ENCODE results near the gene C12orf57.

Gene C12orf57

DNA sequence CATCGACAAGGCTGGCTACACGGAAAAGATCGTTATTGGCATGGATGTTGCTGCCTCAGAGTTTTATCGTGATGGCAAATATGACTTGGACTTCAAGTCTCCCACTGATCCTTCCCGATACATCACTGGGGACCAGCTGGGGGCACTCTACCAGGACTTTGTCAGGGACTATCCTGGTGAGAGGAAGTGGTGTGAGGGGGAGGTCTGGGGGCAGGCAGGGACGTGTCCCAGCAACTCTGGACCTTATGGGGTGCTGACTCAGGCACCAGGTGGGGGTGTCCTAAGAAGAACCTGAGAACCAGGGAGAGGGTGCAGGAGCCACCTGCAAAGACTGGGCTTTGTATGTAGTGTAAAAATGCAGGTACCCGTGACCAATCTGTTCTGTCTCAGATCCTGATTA lies 24.2 kb upstream of the C12orf57 start:
- DNase-seq, result peak; percentile 50

DNA sequence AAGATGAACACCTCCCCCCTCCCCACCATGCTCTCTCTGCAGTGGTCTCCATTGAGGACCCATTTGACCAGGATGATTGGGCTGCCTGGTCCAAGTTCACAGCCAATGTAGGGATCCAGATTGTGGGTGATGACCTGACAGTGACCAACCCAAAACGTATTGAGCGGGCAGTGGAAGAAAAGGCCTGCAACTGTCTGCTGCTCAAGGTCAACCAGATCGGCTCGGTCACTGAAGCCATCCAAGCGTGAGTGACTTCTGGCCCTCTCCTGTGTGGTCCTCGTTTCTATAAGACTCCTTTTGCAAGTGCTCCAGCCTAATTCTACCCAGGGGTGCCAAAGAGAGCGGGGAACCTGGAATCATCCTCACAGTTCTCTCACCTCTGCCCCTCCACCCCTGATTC lies 22.3 kb upstream of the C12orf57 start:
- no peak for DNase-seq

DNA sequence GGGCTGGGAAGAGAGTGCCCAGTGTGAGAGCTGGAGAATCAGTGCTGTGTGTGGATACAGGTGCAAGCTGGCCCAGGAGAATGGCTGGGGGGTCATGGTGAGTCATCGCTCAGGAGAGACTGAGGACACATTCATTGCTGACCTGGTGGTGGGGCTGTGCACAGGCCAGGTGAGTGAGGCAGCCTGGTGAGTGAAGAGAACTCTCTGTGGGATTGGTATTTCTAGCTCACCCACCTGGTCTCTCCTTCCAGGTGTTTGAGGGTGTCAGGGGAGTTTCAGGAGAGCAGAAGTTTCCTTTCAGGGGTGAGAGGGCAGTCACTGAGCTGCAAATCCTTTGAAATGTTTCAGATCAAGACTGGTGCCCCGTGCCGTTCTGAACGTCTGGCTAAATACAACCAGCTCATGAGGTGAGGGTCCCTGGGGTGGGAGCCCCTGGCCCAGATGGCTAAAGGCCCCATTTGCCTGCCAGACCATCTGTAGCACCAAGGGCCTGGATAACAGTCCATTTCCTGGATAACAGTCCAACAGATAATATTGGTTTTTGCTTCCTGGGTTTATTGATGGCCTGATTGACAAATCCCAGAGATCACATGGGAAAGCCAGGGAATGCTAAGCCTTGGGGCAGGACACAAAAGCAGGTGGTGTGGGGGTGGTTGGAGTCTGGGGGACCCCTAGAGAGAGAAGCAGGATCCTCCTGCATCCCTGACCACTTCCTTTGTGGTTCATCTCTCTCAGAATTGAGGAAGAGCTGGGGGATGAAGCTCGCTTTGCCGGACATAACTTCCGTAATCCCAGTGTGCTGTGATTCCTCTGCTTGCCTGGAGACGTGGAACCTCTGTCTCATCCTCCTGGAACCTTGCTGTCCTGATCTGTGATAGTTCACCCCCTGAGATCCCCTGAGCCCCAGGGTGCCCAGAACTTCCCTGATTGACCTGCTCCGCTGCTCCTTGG lies 21.6 kb upstream of the C12orf57 start:
- peak; percentile 84 for DNase-seq

DNA sequence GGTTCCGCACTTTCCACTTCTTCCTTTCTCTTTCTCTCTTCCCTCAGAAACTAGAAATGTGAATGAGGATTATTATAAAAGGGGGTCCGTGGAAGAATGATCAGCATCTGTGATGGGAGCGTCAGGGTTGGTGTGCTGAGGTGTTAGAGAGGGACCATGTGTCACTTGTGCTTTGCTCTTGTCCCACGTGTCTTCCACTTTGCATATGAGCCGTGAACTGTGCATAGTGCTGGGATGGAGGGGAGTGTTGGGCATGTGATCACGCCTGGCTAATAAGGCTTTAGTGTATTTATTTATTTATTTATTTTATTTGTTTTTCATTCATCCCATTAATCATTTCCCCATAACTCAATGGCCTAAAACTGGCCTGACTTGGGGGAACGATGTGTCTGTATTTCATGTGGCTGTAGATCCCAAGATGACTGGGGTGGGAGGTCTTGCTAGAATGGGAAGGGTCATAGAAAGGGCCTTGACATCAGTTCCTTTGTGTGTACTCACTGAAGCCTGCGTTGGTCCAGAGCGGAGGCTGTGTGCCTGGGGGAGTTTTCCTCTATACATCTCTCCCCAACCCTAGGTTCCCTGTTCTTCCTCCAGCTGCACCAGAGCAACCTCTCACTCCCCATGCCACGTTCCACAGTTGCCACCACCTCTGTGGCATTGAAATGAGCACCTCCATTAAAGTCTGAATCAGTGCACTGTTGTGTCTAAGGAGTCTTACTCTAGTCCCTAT lies 20.7 kb upstream of the C12orf57 start:
- no peak for DNase-seq

DNA sequence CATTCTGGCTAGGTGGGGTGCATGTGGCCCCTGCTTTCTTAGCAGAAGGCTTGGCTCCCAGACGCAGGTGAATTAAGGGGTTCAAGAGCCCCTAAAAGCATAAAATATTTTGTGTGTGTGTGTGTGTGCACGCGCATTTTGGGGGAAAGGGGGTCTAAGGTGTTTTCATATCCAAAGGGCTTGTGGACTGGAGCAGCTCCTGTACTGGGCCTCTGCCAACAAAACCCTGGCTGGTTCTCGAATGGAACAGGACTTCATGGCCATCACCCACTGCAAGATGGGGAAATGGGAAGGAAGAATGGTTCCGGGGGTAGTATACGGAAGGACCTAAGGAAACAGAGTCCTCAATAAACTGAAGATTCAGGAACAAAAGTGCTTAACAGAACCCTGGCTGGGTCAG lies 20.0 kb upstream of the C12orf57 start:
- no peak for DNase-seq

DNA sequence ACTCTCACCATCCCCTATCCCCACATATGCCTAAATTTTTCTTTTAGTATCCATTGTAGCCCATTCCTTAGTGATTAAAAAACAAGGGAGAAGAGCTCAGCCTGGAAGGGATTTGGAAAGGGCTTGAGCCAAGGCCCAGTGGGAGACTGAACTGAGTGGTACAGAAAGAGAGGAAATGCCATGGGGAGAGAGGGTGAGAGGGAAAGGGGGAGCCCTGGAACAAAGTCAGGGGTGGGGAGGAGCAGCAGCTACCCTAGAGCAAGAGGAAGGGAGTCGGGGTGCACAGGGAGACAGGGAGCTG lies 18.6 kb upstream of the C12orf57 start:
- no peak for DNase-seq

DNA sequence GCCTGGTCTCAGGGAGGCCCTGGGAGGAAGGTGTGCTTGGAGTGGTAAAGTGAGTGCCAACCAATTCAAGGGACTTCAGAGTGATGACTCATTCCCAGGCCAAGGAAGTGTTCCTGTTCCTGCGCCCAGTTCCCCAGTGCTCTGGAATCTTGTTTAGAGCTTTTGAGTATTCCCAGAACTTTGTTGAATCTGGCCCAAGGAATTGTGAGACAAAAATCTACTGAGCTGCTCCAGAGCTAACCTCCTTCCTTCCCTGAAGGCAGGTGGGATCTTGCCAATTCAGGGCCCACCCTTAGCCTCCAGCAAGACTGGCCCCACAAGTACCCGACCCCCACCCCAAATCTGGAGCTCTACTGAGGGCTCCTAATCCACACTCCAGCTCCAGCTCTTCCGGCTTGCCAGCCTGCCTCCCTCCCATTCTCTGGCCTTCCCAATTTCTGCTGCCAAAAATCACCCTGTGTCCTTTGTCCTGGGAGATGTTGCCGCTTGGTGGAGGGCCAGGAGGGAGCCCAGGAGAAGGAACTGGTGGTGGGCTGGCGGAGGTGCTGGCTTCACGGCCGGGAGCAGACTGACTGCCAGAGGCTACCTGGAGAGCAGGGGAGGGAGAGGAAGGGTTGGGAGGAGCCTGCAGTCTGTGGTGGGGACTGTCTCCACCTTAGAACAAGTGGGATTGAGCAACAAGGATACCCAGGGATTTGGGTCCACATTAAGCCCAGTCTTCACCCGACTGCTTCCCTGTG lies 18.1 kb upstream of the C12orf57 start:
- DNase-seq, result peak; percentile 94

DNA sequence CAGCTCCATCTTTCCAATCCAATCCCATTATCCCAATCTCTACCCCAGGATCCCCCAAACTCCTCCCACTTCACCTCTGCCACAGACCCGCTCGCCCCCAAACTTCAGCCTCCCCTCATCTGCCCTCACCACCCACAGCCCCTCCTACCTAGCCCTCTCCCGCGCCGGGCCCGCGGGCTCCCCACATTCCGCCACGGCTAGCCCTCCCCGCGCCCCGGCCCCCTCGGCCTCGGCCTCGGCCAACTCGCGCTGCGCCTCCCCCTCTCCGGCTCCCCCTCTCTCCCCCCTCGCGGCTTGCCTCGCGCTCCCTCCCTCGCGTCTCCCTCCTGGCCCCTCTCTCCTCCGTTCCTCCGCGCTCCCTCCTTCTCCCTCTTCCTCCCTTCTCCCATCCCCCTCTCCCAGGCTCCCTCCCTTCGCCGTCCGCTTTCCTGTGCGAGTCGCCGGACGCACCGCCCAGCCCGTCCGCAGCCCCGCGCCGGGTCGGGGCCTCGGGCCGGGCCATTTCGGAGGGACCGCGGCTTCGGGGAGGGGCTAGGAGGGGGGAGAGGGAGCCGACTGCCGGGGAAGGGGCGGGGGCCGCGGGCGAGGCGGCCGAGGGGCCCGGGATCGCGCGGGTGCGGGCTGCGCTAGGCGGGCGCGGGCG lies 16.3 kb upstream of the C12orf57 start, which contains the start of gene ATN1:
Gene ATN1, plus strand, starts transcription at position 581 of the 643 bp plus-strand sequence. CDS start 6,043 bp downstream, outside the sequence.
- DNase-seq, result peak; percentile 92

DNA sequence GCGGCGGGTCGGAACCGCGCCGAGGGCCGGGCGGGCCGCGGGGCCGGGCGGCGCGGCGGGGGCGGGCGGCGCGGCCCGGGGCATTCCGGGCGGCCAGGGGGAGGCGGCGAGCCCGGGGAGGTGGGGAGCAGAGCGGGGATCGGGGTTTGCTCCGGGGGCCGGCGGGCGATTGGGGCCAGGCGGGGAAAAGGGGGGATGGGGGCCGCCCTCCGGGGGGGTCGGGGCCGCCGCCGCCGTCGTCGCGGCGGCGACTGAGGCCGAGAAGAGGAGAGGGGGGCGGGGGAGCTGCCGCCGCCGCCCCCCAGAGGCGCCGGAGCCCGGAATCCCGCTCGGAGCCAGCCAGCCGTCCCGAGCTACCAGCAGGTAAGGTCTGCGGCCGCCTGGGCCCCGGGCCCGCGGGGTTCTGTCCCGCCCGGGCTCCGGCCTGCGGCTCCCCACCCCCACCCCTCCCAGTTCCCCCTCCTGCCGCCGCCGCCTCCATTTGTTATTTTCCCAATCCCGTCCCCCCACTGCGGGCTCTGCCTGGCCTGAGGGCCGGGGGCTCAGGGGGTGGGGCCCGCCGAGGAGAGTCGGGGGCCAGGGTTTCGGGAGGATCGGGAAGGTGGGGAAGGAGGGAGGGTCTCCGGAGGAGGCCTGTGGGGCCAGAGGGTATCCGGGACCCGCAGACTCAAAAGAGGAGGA lies 15.7 kb upstream of the C12orf57 start:
- no peak for DNase-seq

DNA sequence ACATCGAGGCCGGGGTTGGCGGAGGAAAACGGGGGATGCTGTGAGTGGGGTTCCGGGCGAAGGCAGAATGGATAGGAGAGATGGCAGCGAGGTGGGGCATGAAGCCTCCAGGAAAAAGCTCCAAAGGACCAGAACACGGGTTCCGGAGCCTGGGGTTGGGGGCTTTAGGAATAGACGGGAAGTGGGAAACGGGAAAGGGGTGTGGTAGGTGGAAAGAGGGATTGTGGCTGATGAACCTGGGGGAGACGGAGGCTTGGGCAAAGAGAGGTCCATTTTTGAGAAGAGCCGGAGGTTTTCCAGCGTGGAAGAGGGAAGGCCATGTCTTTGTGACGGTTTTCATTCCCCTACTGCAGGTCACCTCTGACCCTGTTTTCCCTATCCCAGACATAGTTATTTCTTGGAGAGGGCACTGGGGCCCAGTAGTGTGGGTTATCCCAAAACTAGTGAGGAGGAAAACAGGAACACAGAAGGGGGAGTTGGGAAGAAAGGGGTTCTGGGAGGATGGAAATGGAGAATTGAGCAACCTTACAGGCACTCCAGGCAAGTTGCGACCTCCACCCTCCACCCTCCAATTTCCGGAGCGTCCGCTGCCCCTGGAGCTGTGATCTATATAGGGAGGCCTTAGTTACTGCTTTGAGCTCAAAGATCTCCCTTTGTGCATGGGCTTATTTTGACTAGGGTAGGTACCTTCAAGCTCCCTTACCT lies 15.0 kb upstream of the C12orf57 start:
- DNase-seq, result no peak

DNA sequence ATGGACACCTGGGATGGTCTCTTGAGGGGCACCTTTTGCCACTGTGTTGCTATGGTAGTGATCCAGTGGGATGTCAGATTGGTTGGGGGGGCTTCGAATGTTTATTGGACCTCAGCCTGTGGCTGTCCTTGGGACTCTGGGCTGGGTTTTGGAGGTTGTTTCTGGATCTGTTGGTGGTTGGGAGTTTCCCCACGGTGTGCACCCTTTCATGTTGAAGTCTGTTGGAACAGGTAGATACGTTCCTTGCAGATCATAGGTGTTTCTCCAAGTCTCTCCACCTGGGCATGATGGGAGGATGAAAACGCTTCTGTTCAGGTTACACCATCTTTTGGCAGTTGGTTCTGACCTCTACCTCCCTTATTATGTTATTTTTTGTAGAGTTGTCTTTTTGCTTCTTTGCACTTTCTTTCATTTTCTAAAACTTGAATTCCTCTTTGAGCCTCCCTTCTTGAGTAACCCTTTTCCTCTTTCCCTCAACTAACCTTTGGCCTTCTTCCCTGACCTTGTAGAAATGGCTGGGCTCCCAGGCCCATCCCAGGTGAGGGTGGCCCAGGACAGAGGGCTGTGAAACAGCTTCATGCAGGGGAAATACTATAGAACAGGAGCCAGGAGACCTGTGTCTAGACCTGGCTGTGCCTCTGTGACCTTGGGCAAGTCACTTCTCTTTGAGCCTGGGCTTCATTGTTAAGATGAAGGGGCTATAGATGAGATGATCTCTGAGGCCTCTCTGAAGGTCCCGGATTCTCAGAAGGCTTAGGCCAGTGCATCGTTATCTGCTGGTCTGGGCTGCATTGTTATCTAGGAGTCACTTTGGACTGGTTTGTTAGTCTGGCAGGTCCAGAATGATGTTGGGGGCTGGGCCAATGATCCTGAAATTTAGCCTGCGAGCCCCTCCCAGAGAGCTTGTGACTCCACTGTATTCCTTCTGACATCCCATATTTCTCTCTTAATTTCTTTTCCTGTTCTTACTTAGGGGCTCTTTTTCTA lies 14.1 kb upstream of the C12orf57 start:
- DNase-seq, result no peak

DNA sequence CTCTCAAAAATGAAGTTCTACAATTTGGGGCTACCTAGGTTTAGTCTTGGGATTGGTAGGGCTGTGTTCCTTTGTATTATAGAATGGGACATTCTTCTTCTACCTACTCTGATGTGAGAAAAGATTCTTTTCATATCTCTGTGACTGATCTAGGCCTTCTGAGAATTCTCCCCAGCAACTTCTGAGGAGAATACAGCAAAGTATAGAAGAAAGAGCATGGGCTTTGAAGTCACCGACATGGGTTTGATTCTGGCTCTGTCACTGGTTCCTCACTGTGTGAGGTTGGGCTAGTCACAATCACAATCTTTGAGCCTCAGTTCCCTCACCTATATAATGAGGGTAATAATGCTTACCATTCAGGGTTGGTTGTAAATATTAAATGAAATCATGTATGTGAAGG lies 11.1 kb upstream of the C12orf57 start:
- no peak for DNase-seq

DNA sequence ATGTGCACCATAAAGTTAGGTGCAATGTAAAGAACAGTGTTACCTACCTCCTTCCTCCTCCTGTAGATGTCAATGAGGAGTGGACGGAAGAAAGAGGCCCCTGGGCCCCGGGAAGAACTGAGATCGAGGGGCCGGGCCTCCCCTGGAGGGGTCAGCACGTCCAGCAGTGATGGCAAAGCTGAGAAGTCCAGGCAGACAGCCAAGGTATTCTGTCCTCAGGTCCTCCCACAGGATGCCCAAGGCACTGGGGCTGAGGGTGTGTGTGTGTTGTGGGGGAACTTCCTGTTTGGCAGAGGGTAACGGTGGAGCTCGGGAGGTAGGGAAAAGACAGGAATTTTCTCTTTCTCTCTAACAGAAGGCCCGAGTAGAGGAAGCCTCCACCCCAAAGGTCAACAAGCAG lies 9.7 kb upstream of the C12orf57 start:
- no peak for DNase-seq

DNA sequence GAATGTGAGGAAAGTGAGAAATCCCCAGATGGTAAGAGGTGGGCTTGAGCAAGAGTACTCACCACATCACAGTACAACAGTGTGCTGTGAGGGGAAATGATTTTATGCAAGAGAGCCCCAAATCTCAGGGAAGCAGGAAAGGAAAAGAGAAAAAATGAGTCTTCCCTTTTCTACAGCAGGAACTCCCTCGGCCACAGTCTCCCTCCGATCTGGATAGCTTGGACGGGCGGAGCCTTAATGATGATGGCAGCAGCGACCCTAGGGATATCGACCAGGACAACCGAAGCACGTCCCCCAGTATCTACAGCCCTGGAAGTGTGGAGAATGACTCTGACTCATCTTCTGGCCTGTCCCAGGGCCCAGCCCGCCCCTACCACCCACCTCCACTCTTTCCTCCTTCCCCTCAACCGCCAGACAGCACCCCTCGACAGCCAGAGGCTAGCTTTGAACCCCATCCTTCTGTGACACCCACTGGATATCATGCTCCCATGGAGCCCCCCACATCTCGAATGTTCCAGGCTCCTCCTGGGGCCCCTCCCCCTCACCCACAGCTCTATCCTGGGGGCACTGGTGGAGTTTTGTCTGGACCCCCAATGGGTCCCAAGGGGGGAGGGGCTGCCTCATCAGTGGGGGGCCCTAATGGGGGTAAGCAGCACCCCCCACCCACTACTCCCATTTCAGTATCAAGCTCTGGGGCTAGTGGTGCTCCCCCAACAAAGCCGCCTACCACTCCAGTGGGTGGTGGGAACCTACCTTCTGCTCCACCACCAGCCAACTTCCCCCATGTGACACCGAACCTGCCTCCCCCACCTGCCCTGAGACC lies 8.2 kb upstream of the C12orf57 start:
- DNase-seq, result no peak

DNA sequence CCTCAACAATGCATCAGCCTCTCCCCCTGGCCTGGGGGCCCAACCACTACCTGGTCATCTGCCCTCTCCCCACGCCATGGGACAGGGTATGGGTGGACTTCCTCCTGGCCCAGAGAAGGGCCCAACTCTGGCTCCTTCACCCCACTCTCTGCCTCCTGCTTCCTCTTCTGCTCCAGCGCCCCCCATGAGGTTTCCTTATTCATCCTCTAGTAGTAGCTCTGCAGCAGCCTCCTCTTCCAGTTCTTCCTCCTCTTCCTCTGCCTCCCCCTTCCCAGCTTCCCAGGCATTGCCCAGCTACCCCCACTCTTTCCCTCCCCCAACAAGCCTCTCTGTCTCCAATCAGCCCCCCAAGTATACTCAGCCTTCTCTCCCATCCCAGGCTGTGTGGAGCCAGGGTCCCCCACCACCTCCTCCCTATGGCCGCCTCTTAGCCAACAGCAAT lies 7.6 kb upstream of the C12orf57 start:
- no peak for DNase-seq

DNA sequence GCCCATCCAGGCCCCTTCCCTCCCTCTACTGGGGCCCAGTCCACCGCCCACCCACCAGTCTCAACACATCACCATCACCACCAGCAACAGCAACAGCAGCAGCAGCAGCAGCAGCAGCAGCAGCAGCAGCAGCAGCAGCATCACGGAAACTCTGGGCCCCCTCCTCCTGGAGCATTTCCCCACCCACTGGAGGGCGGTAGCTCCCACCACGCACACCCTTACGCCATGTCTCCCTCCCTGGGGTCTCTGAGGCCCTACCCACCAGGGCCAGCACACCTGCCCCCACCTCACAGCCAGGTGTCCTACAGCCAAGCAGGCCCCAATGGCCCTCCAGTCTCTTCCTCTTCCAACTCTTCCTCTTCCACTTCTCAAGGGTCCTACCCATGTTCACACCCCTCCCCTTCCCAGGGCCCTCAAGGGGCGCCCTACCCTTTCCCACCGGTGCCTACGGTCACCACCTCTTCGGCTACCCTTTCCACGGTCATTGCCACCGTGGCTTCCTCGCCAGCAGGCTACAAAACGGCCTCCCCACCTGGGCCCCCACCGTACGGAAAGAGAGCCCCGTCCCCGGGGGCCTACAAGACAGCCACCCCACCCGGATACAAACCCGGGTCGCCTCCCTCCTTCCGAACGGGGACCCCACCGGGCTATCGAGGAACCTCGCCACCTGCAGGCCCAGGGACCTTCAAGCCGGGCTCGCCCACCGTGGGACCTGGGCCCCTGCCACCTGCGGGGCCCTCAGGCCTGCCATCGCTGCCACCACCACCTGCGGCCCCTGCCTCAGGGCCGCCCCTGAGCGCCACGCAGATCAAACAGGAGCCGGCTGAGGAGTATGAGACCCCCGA lies 7.0 kb upstream of the C12orf57 start:
- DNase-seq, result no peak

DNA sequence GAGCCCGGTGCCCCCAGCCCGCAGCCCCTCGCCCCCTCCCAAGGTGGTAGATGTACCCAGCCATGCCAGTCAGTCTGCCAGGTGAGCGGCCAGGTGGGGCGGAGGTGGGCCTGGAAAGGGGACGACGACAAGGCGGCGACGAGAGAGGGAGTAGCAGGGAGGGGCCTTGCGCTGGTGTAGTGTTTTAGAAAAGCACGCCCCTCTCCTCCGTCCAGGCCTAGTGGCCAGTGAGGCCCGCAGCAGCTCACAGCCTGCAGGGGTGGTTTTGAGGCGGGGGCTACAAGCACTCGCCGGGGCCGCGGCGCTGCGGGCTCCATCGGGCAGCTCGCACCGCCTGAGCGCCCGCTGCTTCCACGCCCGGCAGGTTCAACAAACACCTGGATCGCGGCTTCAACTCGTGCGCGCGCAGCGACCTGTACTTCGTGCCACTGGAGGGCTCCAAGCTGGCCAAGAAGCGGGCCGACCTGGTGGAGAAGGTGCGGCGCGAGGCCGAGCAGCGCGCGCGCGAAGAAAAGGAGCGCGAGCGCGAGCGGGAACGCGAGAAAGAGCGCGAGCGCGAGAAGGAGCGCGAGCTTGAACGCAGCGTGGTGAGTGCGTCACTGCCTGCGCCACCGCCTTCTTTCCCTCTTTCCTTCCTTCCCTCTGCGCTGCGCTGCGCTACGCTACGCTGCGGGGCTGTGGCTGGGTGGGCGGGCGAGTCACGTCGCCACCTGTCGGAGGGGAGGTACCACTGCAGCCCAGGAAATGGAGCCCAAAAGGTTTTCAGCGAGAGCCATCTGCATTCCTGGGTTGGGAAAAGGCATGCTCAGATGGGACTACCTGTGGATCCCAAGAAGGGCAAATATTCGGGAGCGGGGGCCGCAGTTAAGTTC lies 6.1 kb upstream of the C12orf57 start:
- peak; percentile 98 for DNase-seq

All from islet precursor cell (in vitro differentiated cells).